T-cell (primary cell): Measurements from ENCODE around the gene KIF5A. TPM values are rescaled to one million over a fixed set of nuclear protein-coding genes. Genes with fewer than 3 reads are reported as not detected.
"Not testable (repeated sequence)": the region's sequence is repeated elsewhere in the genome, so short reads cannot be mapped to it uniquely, and the experiment has no call there.

ENCODE experiments used
- ATAC-seq, 4 experiments: fragments of 200-7000 bp in 3 of 4; fragments of 150-1000 bp in 1 of 4; cut with Tn5 transposase; replicated peaks in 1 of 4; 1 replicate in 3 of 4; 2 replicates in 1 of 4; pipeline ENCODE4 v1.10.0; 2021; ENCODE audit warnings: moderate library complexity in 3 of 4, mild to moderate bottlenecking in 2 of 4, moderate number of reproducible peaks in 1 of 4
- CTCF ChIA-PET, 2 donors: fragments of 300-600 bp; sonication (Branson Sonifier 250); formaldehyde crosslinking; loops; one replicate each; lab custom pipeline; 2022; ENCODE audit warnings: antibody characterized with exemption in 2 of 2; lab: Charles Lee
- POLR2A ChIA-PET, 2 donors: fragments of 300-600 bp; sonication (Branson Sonifier 250); formaldehyde crosslinking; loops; one replicate each; lab custom pipeline; 2022; ENCODE audit warnings: antibody characterized with exemption in 2 of 2; lab: Charles Lee
- DNase-seq, 35 experiments: peaks; one replicate each; pipeline versions ENCODE4 v3.0.0 to v3.0.0-alpha.2; 2013 to 2023
- H3K27ac ChIP-seq: one replicate; pipeline ENCODE4 v1.5.1; 2013; ENCODE audit warnings: low read length
- H3K27me3 ChIP-seq, 2 experiments: replicated peaks in 1 of 2; 1 replicate in 1 of 2; 2 replicates in 1 of 2; pipeline versions ENCODE4 v1.6.1 to v1.7.0; 2013; ENCODE audit warnings: low read length in 1 of 2, mixed read lengths in 1 of 2; ENCODE audit not compliant: control insufficient read depth in 2 of 2, insufficient read depth in 2 of 2; ENCODE audit errors: extremely low read depth in 1 of 2
- H3K36me3 ChIP-seq, 2 donors: 1 replicate in 1 of 2; 2 replicates in 1 of 2; pipeline versions ENCODE4 v1.6.1 to v1.7.0; 2013; ENCODE audit warnings: low read length in 1 of 2; ENCODE audit not compliant: control insufficient read depth in 2 of 2, insufficient read depth in 1 of 2; ENCODE audit errors: extremely low read depth in 1 of 2
- H3K4me1 ChIP-seq, 2 experiments: 1 replicate in 1 of 2; 2 replicates in 1 of 2; pipeline versions ENCODE4 v1.6.1 to v1.7.0; 2013; ENCODE audit warnings: low read length in 2 of 2, mixed read lengths in 1 of 2; ENCODE audit not compliant: insufficient read depth in 2 of 2, control insufficient read depth in 1 of 2; ENCODE audit errors: extremely low read depth in 1 of 2
- H3K4me3 ChIP-seq, 2 donors: 1 replicate in 1 of 2; 2 replicates in 1 of 2; pipeline versions ENCODE4 v1.5.1 to v1.7.0; 2013; ENCODE audit warnings: mild to moderate bottlenecking in 2 of 2, low read length in 1 of 2, moderate library complexity in 1 of 2; ENCODE audit not compliant: control insufficient read depth in 1 of 2; ENCODE audit errors: extremely low read depth in 1 of 2
- H3K9me3 ChIP-seq: 2 replicates; pipeline ENCODE4 v1.7.0; 2013
- H3K27ac Mint-ChIP-seq, 2 donors: one replicate each; pipeline ENCODE4 v1.8.0; 2020 to 2021; ENCODE audit warnings: mild to moderate bottlenecking in 2 of 2, mixed read lengths in 2 of 2
- H3K27me3 Mint-ChIP-seq, 2 donors: one replicate each; pipeline ENCODE4 v1.8.0; 2021 to 2022; ENCODE audit warnings: mixed read lengths in 2 of 2
- H3K36me3 Mint-ChIP-seq: one replicate; pipeline ENCODE4 v1.8.0; 2021; ENCODE audit warnings: mixed read lengths
- H3K4me1 Mint-ChIP-seq, 3 donors: one replicate each; pipeline ENCODE4 v1.8.0; 2020 to 2022; ENCODE audit warnings: mixed read lengths in 3 of 3, mild to moderate bottlenecking in 1 of 3
- H3K4me3 Mint-ChIP-seq, 3 donors: one replicate each; pipeline ENCODE4 v1.8.0; 2020 to 2022; ENCODE audit warnings: mild to moderate bottlenecking in 3 of 3, mixed read lengths in 3 of 3, moderate library complexity in 3 of 3
- H3K9me3 Mint-ChIP-seq, 3 donors: one replicate each; pipeline ENCODE4 v1.8.0; 2020 to 2022; ENCODE audit warnings: mixed read lengths in 3 of 3
- WGBS: methylation state at CpG from one replicate; pipeline ENCODE4 v1.1.5; 2013; ENCODE audit warnings: missing lambda C conversion rate; ENCODE audit not compliant: insufficient coverage; 5-methylcytosine and 5-hydroxymethylcytosine counted together
- total RNA-seq, 35 experiments: library from RNA in 6 of 35; stranded (reverse) in 6 of 35; fragments of 120-200 nt in 1 of 35; gene quantifications; one replicate each; pipeline versions ENCODE4 v1.2.1 to v1.2.4 and lab custom pipeline; 2013 to 2026

KIF5A gene
- total RNA-seq, 5 donors from 2014 or later (not counting 1 experiment from before 2014, with no cell fraction given), result 0.83 to 1.8 (median 0.92) TPM

GRCh38 chr12:57553343-57554202 is 3.7 kb downstream of the KIF5A start:
- Mint-ChIP-seq H3K4me1 (peaks cover 11 to 15% (median 12%) of the 10 kb centered on the region in 3 donors), H3K27ac (no peak overlapping the region), H3K9me3 (no peaks in the 10 kb centered on the region), H3K4me3 (no peak overlapping the region), H3K36me3 (no peaks in the 10 kb centered on the region), H3K27me3 (peaks cover 0 to 8% of the 10 kb centered on the region in 2 donors)
- no peaks in the 10 kb centered on the region for H3K9me3 ChIP-seq
- no peak overlapping the region for H3K4me3 ChIP-seq
- H3K36me3 ChIP-seq, result no peaks in the 10 kb centered on the region
- WGBS, result 80% methylated on average over 3 of the region's 7 CpGs
- ChIA-PET POLR2A (no interaction called here), CTCF (interaction anchor here in 1 of 2 donors (0.5 kb wide), 1 partner anchor 473 kb away, joined by 3 read pairs; no protein-coding TSS in a partner anchor)
- DNase-seq, result no peak
- no peak for ATAC-seq
- H3K4me1 ChIP-seq, result peaks cover 2 to 12% of the 10 kb centered on the region in 2 experiments
- no peak overlapping the region for H3K27ac ChIP-seq
- H3K27me3 ChIP-seq, result peaks cover 15 to 20% of the 10 kb centered on the region in 2 experiments

GRCh38 chr12:57554453-57554852 is 4.6 kb downstream of the KIF5A start:
- Mint-ChIP-seq H3K36me3 (no peaks in the 10 kb centered on the region), H3K4me3 (no peak overlapping the region), H3K27ac (no peak overlapping the region), H3K9me3 (no peaks in the 10 kb centered on the region), H3K4me1 (peaks cover 9 to 11% (median 11%) of the 10 kb centered on the region in 3 donors), H3K27me3 (peaks cover 0 to 6% of the 10 kb centered on the region in 2 donors)
- POLR2A ChIA-PET, result no interaction called here
- DNase-seq (no peak), ATAC-seq (no peak)
- CTCF ChIA-PET, result no interaction called here
- no peak overlapping the region for H3K4me3 ChIP-seq
- H3K27ac ChIP-seq, result no peak overlapping the region
- no peaks in the 10 kb centered on the region for H3K9me3 ChIP-seq
- peaks cover 2 to 10% of the 10 kb centered on the region in 2 experiments for H3K4me1 ChIP-seq
- H3K27me3 ChIP-seq, result peaks cover 7 to 16% of the 10 kb centered on the region in 2 experiments
- WGBS, result no CpG with 5 or more reads among the region's 2 CpGs
- no peaks in the 10 kb centered on the region for H3K36me3 ChIP-seq

DNA sequence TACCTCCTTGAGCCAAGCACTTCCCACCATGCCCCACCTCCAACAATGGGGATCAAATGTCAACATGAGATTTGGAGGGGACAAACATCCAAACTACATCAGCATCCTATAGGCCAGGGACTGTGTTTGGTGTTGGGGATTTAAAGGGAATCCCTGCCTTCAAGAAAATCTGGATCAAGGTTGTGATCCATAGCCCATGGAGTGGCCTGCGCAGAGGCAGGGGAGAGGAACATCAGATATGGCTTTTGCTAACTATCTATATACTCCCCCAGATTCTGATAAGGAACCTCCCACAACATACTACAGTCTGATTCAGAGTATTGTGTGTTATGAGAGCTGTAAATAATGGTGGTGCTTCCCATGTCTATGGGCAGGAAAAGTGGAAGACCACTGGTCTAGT is 5.1 kb downstream of the KIF5A start:
- Histone ChIP-seq H3K36me3 (no peaks in the 10 kb centered on the region), H3K4me1 (peaks cover 0 to 7% of the 10 kb centered on the region in 2 experiments), H3K9me3 (no peaks in the 10 kb centered on the region), H3K27me3 (peaks cover 6 to 12% of the 10 kb centered on the region in 2 experiments), H3K27ac (no peak overlapping the region), H3K4me3 (no peak overlapping the region)
- ChIA-PET CTCF (no interaction called here), POLR2A (no interaction called here)
- no peak overlapping the region for H3K4me3 Mint-ChIP-seq
- peaks cover 0 to 6% of the 10 kb centered on the region in 2 donors for H3K27me3 Mint-ChIP-seq
- no peak for ATAC-seq
- no peaks in the 10 kb centered on the region for H3K36me3 Mint-ChIP-seq
- H3K27ac Mint-ChIP-seq, result no peak overlapping the region
- WGBS, result no CpG with 5 or more reads among the region's 1 CpG
- peaks cover 8 to 11% (median 9%) of the 10 kb centered on the region in 3 donors for H3K4me1 Mint-ChIP-seq
- no peak for DNase-seq
- no peaks in the 10 kb centered on the region for H3K9me3 Mint-ChIP-seq

- POLR2A ChIA-PET, result no interaction called here
Measured at GRCh38 chr12:57558864-57559263, 9.0 kb downstream of the KIF5A start.

DNA sequence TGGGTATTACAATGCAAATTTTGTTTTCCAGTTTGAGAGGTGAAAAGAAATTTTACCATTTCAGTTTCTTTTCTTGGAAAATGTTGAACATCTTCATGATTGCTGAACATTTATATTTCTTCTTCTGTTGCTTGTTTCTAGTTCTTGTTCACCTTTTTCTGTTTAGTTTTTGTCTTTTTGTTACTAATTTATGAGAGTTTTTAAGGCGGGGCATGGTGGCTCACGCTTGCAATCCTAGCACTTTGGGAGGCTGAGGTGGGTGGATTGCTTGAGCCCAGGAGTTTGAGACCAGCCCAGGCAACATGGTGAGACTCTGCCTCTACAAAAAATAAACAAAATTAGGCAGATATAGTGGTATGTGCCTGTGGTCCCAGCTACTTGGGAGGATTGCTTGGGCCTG is 10.7 kb downstream of the KIF5A start:
- Histone ChIP-seq H3K4me3 (no peak overlapping the region), H3K27ac (no peak overlapping the region), H3K9me3 (no peaks in the 10 kb centered on the region), H3K36me3 (no peaks in the 10 kb centered on the region), H3K4me1 (no peaks in the 10 kb centered on the region), H3K27me3 (peaks cover 3 to 4% of the 10 kb centered on the region in 2 experiments)
- H3K9me3 Mint-ChIP-seq, result no peaks in the 10 kb centered on the region
- H3K4me1 Mint-ChIP-seq, result no peaks in the 10 kb centered on the region
- CTCF ChIA-PET, result no interaction called here
- no CpG with 5 or more reads among the region's 2 CpGs for WGBS
- H3K27ac Mint-ChIP-seq, result no peak overlapping the region
- no peak overlapping the region for H3K4me3 Mint-ChIP-seq
- ATAC-seq, result no peak
- POLR2A ChIA-PET, result no interaction called here
- peaks cover 10 to 19% of the 10 kb centered on the region in 2 donors for H3K27me3 Mint-ChIP-seq
- no peaks in the 10 kb centered on the region for H3K36me3 Mint-ChIP-seq
- DNase-seq, result no peak

More at GRCh38 chr12:57558864-57559263, 9.0 kb downstream of the KIF5A start:
- WGBS, result no CpG with 5 or more reads among the region's 4 CpGs
- Histone ChIP-seq H3K9me3 (no peaks in the 10 kb centered on the region), H3K4me1 (no peaks in the 10 kb centered on the region), H3K27ac (no peak overlapping the region), H3K4me3 (no peak overlapping the region), H3K36me3 (no peaks in the 10 kb centered on the region), H3K27me3 (peaks cover 3 to 4% of the 10 kb centered on the region in 2 experiments)
- H3K36me3 Mint-ChIP-seq, result no peaks in the 10 kb centered on the region
- no peaks in the 10 kb centered on the region for H3K4me1 Mint-ChIP-seq
- H3K9me3 Mint-ChIP-seq, result no peaks in the 10 kb centered on the region
- ATAC-seq, result no peak
- peaks cover 8 to 10% of the 10 kb centered on the region in 2 donors for H3K27me3 Mint-ChIP-seq
- CTCF ChIA-PET, result interaction anchor here in 1 of 2 donors (0.5 kb wide), 1 partner anchor 57 kb away, joined by 6 read pairs; no protein-coding TSS in a partner anchor
- H3K4me3 Mint-ChIP-seq, result no peak overlapping the region
- DNase-seq, result no peak
- H3K27ac Mint-ChIP-seq, result no peak overlapping the region

GRCh38 chr12:57561117-57561516 is 11.3 kb downstream of the KIF5A start:
- H3K4me3 ChIP-seq, CTCF ChIA-PET, H3K9me3 Mint-ChIP-seq, H3K9me3 ChIP-seq, H3K27ac Mint-ChIP-seq, DNase-seq, ATAC-seq, POLR2A ChIA-PET, H3K36me3 ChIP-seq, H3K4me1 Mint-ChIP-seq, H3K27me3 ChIP-seq, H3K4me1 ChIP-seq, H3K4me3 Mint-ChIP-seq, H3K27ac ChIP-seq, H3K36me3 Mint-ChIP-seq: not testable (repeated sequence)
- peaks cover 10 to 19% of the 10 kb centered on the region in 2 donors for H3K27me3 Mint-ChIP-seq
- WGBS, result no CpG with 5 or more reads among the region's 1 CpG
